ENCODE results near the gene UHRF2.
"Not testable (repeated sequence)": the region's sequence is repeated elsewhere in the genome, so short reads cannot be mapped to it uniquely, and the experiment has no call there.

The UHRF2 gene

DNA sequence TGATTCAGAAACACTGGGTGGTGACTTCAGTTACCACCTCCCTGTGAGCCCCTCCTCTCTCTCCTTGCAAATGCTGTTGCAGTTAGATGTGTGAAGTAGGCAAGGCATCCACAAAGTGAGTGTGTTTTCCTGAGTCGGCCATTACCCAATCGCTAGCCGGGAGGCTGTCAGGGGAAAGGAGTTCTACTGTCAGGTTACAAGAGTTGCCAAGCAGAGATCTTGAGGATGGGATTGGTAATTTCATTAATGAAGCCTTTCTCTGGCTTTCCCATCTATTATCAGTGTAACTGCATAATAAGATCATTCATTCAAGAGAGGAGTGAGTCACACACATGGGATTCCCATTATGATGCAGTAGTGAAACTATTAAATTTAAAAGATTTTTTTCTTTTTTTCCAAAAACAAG, 125.7 kb downstream of the UHRF2 start:
- DNase-seq, result no peak
- Histone ChIP-seq H3K4me3 (ENCODE audit: control insufficient read depth in 1 of 7, extremely low read depth in 1 of 7, insufficient read depth in 4 of 7, low read depth in 2 of 7, low read length in 6 of 7) (no peak overlapping the region), H3K27me3 (replicated peaks in 2 of 5; ENCODE audit: control insufficient read depth in 4 of 5, insufficient read depth in 5 of 5, low read length in 4 of 5) (no peaks in the 10 kb centered on the region), H3K4me1 (ENCODE audit: control extremely low read depth in 1 of 4, control insufficient read depth in 4 of 4, insufficient read depth in 4 of 4, low read length in 3 of 4) (no peaks in the 10 kb centered on the region), H3K27ac (ENCODE audit: insufficient read depth in 1 of 2, low read depth in 1 of 2, low read length in 2 of 2, poor library complexity in 1 of 2, severe bottlenecking in 2 of 2) (no peak overlapping the region), H3K36me3 (ENCODE audit: control insufficient read depth in 4 of 4, insufficient read depth in 4 of 4, low read length in 3 of 4) (no peaks in the 10 kb centered on the region), H3K9me3 (ENCODE audit: control extremely low read depth in 1 of 5, control insufficient read depth in 4 of 5, insufficient read depth in 2 of 5, low read depth in 1 of 5, low read length in 4 of 5) (no peaks in the 10 kb centered on the region)
- no CpG with 5 or more reads among the region's 3 CpGs for WGBS (ENCODE audit: insufficient coverage)
- ChIA-PET CTCF (no interaction called here), POLR2A (no interaction called here)

DNA sequence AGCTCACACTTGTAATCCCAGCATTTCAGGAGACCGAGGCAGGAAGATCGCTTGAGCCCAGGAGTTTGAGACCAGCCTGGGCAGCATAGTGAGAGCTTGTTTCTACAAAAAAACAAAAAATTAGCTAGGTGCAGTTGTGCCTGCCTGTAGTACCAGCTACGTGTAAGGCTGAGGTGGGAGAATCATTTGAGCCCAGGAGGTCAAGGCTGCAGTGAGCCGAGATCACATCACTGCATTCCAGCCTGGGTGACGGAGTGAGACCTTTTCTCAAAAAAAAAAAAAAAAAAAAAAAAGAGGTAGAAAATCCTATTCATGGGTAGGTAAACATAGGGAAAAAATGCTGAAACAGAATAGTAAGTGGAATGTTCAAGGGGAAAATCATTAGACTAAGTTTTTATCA, 129.6 kb downstream of the UHRF2 start:
- H3K27me3 ChIP-seq (replicated peaks in 2 of 5; ENCODE audit: control insufficient read depth in 4 of 5, insufficient read depth in 5 of 5, low read length in 4 of 5); H3K36me3 ChIP-seq (ENCODE audit: control insufficient read depth in 4 of 4, insufficient read depth in 4 of 4, low read length in 3 of 4); H3K4me3 ChIP-seq (ENCODE audit: control insufficient read depth in 1 of 7, extremely low read depth in 1 of 7, insufficient read depth in 4 of 7, low read depth in 2 of 7, low read length in 6 of 7); H3K27ac ChIP-seq (ENCODE audit: insufficient read depth in 1 of 2, low read depth in 1 of 2, low read length in 2 of 2, poor library complexity in 1 of 2, severe bottlenecking in 2 of 2); DNase-seq; H3K9me3 ChIP-seq (ENCODE audit: control extremely low read depth in 1 of 5, control insufficient read depth in 4 of 5, insufficient read depth in 2 of 5, low read depth in 1 of 5, low read length in 4 of 5); POLR2A ChIA-PET; H3K4me1 ChIP-seq (ENCODE audit: control extremely low read depth in 1 of 4, control insufficient read depth in 4 of 4, insufficient read depth in 4 of 4, low read length in 3 of 4); CTCF ChIA-PET: not testable (repeated sequence)
- WGBS (ENCODE audit: insufficient coverage), result 100% methylated on average over 3 of the region's 5 CpGs

DNA sequence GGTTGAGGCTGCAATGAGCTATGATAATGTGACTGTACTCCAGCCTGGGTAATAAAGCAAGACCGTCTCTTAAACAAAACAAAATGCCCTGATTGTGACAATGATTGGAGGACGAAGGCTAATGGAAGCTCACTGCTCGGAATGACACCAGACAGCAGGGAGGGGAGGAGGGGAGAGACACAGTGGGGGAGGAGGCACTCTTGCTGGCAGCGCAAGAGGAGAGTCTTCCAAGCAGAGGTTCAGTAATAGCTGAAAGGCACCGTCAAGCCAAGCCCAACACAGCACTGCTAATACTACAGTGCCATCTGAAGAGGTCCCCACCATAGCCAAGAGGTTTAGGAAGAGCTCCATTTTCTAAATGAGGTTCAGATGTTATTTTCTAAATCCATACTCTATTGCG, 130.2 kb downstream of the UHRF2 start:
- WGBS (ENCODE audit: insufficient coverage), result 94% methylated on average over 5 of the region's 6 CpGs
- DNase-seq, result no peak
- no peaks in the 10 kb centered on the region for H3K27me3 ChIP-seq (replicated peaks in 2 of 5; ENCODE audit: control insufficient read depth in 4 of 5, insufficient read depth in 5 of 5, low read length in 4 of 5)
- no peaks in the 10 kb centered on the region for H3K4me1 ChIP-seq (ENCODE audit: control extremely low read depth in 1 of 4, control insufficient read depth in 4 of 4, insufficient read depth in 4 of 4, low read length in 3 of 4)
- H3K27ac ChIP-seq (ENCODE audit: insufficient read depth in 1 of 2, low read depth in 1 of 2, low read length in 2 of 2, poor library complexity in 1 of 2, severe bottlenecking in 2 of 2), result no peak overlapping the region
- ChIA-PET CTCF (interaction anchor here (0.7 kb wide), 1 partner anchor 158 kb away, joined by 3 read pairs; no protein-coding TSS in a partner anchor), POLR2A (no interaction called here)
- H3K4me3 ChIP-seq (ENCODE audit: control insufficient read depth in 1 of 7, extremely low read depth in 1 of 7, insufficient read depth in 4 of 7, low read depth in 2 of 7, low read length in 6 of 7), result no peak overlapping the region
- H3K9me3 ChIP-seq (ENCODE audit: control extremely low read depth in 1 of 5, control insufficient read depth in 4 of 5, insufficient read depth in 2 of 5, low read depth in 1 of 5, low read length in 4 of 5), result no peaks in the 10 kb centered on the region
- H3K36me3 ChIP-seq (ENCODE audit: control insufficient read depth in 4 of 4, insufficient read depth in 4 of 4, low read length in 3 of 4), result no peaks in the 10 kb centered on the region

GRCh38 chr9:6545017-6545691, 132.2 kb downstream of the UHRF2 start:
- H3K4me3 ChIP-seq (ENCODE audit: control insufficient read depth in 1 of 7, extremely low read depth in 1 of 7, insufficient read depth in 4 of 7, low read depth in 2 of 7, low read length in 6 of 7), result no peak overlapping the region
- no peaks in the 10 kb centered on the region for H3K4me1 ChIP-seq (ENCODE audit: control extremely low read depth in 1 of 4, control insufficient read depth in 4 of 4, insufficient read depth in 4 of 4, low read length in 3 of 4)
- H3K27me3 ChIP-seq (replicated peaks in 2 of 5; ENCODE audit: control insufficient read depth in 4 of 5, insufficient read depth in 5 of 5, low read length in 4 of 5), result no peaks in the 10 kb centered on the region
- H3K9me3 ChIP-seq (ENCODE audit: control extremely low read depth in 1 of 5, control insufficient read depth in 4 of 5, insufficient read depth in 2 of 5, low read depth in 1 of 5, low read length in 4 of 5), result no peaks in the 10 kb centered on the region
- DNase-seq, result no peak
- CTCF ChIA-PET, result interaction anchor here (0.8 kb wide), 1 partner anchor 23 kb away, joined by 3 read pairs; no protein-coding TSS in a partner anchor
- no peak overlapping the region for H3K27ac ChIP-seq (ENCODE audit: insufficient read depth in 1 of 2, low read depth in 1 of 2, low read length in 2 of 2, poor library complexity in 1 of 2, severe bottlenecking in 2 of 2)
- H3K36me3 ChIP-seq (ENCODE audit: control insufficient read depth in 4 of 4, insufficient read depth in 4 of 4, low read length in 3 of 4), result no peaks in the 10 kb centered on the region
- 100% methylated on average over 2 of the region's 8 CpGs for WGBS (ENCODE audit: insufficient coverage)
- POLR2A ChIA-PET, result no interaction called here

DNA sequence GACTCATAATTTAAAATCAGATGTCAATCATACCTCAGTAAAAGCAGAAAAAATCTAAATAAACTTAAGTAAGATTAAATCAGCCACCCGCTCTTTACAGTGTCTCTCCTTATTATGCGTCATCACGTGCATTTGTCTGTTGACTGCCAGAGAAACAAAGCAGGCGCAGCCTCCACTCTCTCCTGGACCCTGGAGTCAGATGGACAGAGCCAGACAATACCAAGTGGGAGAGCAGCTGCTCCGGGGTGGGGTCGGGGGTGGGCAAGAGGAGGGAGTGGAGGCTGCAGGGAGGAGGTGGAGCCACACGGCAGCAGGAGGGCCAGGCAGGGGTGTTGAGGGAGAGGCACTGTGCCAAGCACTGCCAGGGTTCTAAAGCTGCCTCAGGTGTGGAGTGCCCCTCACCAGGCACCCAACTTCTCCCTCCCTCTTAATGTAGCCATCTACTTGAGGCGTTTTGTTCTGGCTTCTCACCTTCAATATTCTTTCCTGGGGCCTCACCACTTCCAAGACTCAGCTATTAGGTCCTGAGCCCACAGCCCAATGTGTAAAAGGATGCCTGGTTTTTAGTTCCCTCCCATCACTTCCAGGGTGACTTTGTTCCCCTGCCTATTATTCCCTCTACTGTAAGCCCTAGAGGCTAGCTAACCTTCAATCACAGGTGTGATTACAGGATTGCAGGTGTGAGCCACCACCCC, 136.3 kb downstream of the UHRF2 start:
- no peaks in the 10 kb centered on the region for H3K9me3 ChIP-seq (ENCODE audit: control extremely low read depth in 1 of 5, control insufficient read depth in 4 of 5, insufficient read depth in 2 of 5, low read depth in 1 of 5, low read length in 4 of 5)
- ChIA-PET CTCF (no interaction called here), POLR2A (no interaction called here)
- DNase-seq, result no peak
- no peaks in the 10 kb centered on the region for H3K4me1 ChIP-seq (ENCODE audit: control extremely low read depth in 1 of 4, control insufficient read depth in 4 of 4, insufficient read depth in 4 of 4, low read length in 3 of 4)
- 92% methylated on average over 8 of the region's 8 CpGs for WGBS (ENCODE audit: insufficient coverage)
- H3K4me3 ChIP-seq (ENCODE audit: control insufficient read depth in 1 of 7, extremely low read depth in 1 of 7, insufficient read depth in 4 of 7, low read depth in 2 of 7, low read length in 6 of 7), result no peak overlapping the region
- no peak overlapping the region for H3K27ac ChIP-seq (ENCODE audit: insufficient read depth in 1 of 2, low read depth in 1 of 2, low read length in 2 of 2, poor library complexity in 1 of 2, severe bottlenecking in 2 of 2)
- H3K27me3 ChIP-seq (replicated peaks in 2 of 5; ENCODE audit: control insufficient read depth in 4 of 5, insufficient read depth in 5 of 5, low read length in 4 of 5), result no peaks in the 10 kb centered on the region
- no peaks in the 10 kb centered on the region for H3K36me3 ChIP-seq (ENCODE audit: control insufficient read depth in 4 of 4, insufficient read depth in 4 of 4, low read length in 3 of 4)

GRCh38 chr9:6551136-6551535, 138.1 kb downstream of the UHRF2 start:
- CTCF ChIA-PET, result no interaction called here
- no peaks in the 10 kb centered on the region for H3K27me3 ChIP-seq (replicated peaks in 2 of 5; ENCODE audit: control insufficient read depth in 4 of 5, insufficient read depth in 5 of 5, low read length in 4 of 5)
- DNase-seq, result no peak
- POLR2A ChIA-PET, result no interaction called here
- no peaks in the 10 kb centered on the region for H3K36me3 ChIP-seq (ENCODE audit: control insufficient read depth in 4 of 4, insufficient read depth in 4 of 4, low read length in 3 of 4)
- WGBS (ENCODE audit: insufficient coverage), result 90% methylated on average over 2 of the region's 2 CpGs
- H3K4me1 ChIP-seq (ENCODE audit: control extremely low read depth in 1 of 4, control insufficient read depth in 4 of 4, insufficient read depth in 4 of 4, low read length in 3 of 4), result no peaks in the 10 kb centered on the region
- H3K4me3 ChIP-seq (ENCODE audit: control insufficient read depth in 1 of 7, extremely low read depth in 1 of 7, insufficient read depth in 4 of 7, low read depth in 2 of 7, low read length in 6 of 7), result no peak overlapping the region
- H3K27ac ChIP-seq (ENCODE audit: insufficient read depth in 1 of 2, low read depth in 1 of 2, low read length in 2 of 2, poor library complexity in 1 of 2, severe bottlenecking in 2 of 2), result no peak overlapping the region
- no peaks in the 10 kb centered on the region for H3K9me3 ChIP-seq (ENCODE audit: control extremely low read depth in 1 of 5, control insufficient read depth in 4 of 5, insufficient read depth in 2 of 5, low read depth in 1 of 5, low read length in 4 of 5)

DNA sequence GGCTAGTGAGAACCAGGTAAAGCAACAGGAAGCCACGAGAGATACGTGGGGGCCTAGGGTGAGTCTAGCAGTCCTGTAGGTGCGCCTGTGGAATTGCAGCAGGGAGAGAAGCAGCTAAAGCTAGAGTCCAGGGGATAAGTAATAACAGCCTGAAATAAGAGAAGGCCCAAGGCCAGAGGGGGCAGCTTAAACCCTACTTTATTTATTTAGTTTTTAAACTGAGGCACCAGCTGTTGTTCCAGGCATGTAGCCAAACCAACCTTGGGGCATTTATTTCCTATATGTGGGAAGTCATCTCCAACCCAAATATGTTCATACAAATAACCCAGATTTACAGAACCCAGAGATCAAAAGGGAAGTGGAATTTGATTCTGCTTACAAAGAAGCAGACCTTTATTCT, 139.0 kb downstream of the UHRF2 start:
- H3K4me1 ChIP-seq (ENCODE audit: control extremely low read depth in 1 of 4, control insufficient read depth in 4 of 4, insufficient read depth in 4 of 4, low read length in 3 of 4), result no peaks in the 10 kb centered on the region
- ChIA-PET CTCF (interaction anchor here (1.0 kb wide), 1 partner anchor 196 kb away, joined by 3 read pairs; no protein-coding TSS in a partner anchor), POLR2A (no interaction called here)
- H3K9me3 ChIP-seq (ENCODE audit: control extremely low read depth in 1 of 5, control insufficient read depth in 4 of 5, insufficient read depth in 2 of 5, low read depth in 1 of 5, low read length in 4 of 5), result no peaks in the 10 kb centered on the region
- no peak overlapping the region for H3K27ac ChIP-seq (ENCODE audit: insufficient read depth in 1 of 2, low read depth in 1 of 2, low read length in 2 of 2, poor library complexity in 1 of 2, severe bottlenecking in 2 of 2)
- no peaks in the 10 kb centered on the region for H3K36me3 ChIP-seq (ENCODE audit: control insufficient read depth in 4 of 4, insufficient read depth in 4 of 4, low read length in 3 of 4)
- DNase-seq, result no peak
- no peak overlapping the region for H3K4me3 ChIP-seq (ENCODE audit: control insufficient read depth in 1 of 7, extremely low read depth in 1 of 7, insufficient read depth in 4 of 7, low read depth in 2 of 7, low read length in 6 of 7)
- WGBS (ENCODE audit: insufficient coverage), result 73% methylated on average over 3 of the region's 3 CpGs
- no peaks in the 10 kb centered on the region for H3K27me3 ChIP-seq (replicated peaks in 2 of 5; ENCODE audit: control insufficient read depth in 4 of 5, insufficient read depth in 5 of 5, low read length in 4 of 5)
